Gastrocnemius medialis (tissue), 4 donors: ENCODE measurements around the gene AGBL1.
"Not testable (repeated sequence)": the region's sequence is repeated elsewhere in the genome, so short reads cannot be mapped to it uniquely, and the experiment has no call there.

Experiments
- CTCF ChIP-seq, 5 experiments: fragments of 450-650 bp in 3 of 5; fragments of 200-600 bp in 2 of 5; sonication (generic) in 2 of 5; IDR thresholded peaks in 4 of 5; conservative IDR thresholded peaks in 1 of 5; 1 replicate in 4 of 5; 2 replicates in 1 of 5; pipeline ENCODE4 v1.5.1; 2016 to 2019; ENCODE audit warnings: antibody characterized with exemption in 5 of 5, mild to moderate bottlenecking in 3 of 5, moderate library complexity in 3 of 5
- POLR2A ChIP-seq, 2 donors: fragments of 450-650 bp; IDR thresholded peaks; one replicate each; pipeline ENCODE4 v1.6.1; 2017; ENCODE audit warnings: antibody characterized with exemption in 2 of 2, mild to moderate bottlenecking in 2 of 2, moderate library complexity in 2 of 2

- TF ChIP-seq CTCF (IDR thresholded peaks at IDR 0.05 in 4 of 5, conservative IDR thresholded peaks at IDR 0.05 in 1 of 5); POLR2A (IDR thresholded peaks at IDR 0.05): not testable (repeated sequence)
Measured at GRCh38 chr15:86528094-86528493, 448.4 kb downstream of the AGBL1 start.
